PC-9 (cell line): Measurements from ENCODE around the gene ACO1. TPM values are rescaled to one million over a fixed set of nuclear protein-coding genes. Genes with fewer than 3 reads are reported as not detected.

Experiments used
- BruUV-seq: library from RNA; stranded (reverse); fragments of 400-500 nt; replicated peaks from 2 replicates; lab custom pipeline; 2021; lab: Mats Ljungman, UMichigan
- CTCF ChIA-PET: fragments of 300-600 bp; sonication (Branson Sonifier 250); formaldehyde crosslinking; loops from one replicate; lab custom pipeline; 2022; ENCODE audit warnings: antibody characterized with exemption; lab: Charles Lee
- POLR2A ChIA-PET: fragments of 300-600 bp; sonication (Branson Sonifier 250); formaldehyde crosslinking; loops from one replicate; lab custom pipeline; 2022; ENCODE audit warnings: antibody characterized with exemption; ENCODE audit not compliant: unreplicated experiment; lab: Charles Lee
- DNase-seq, 2 experiments: peaks; one replicate each; pipeline versions ENCODE4 v3.0.0 to v3.0.0-alpha.2; 2015 to 2022; ENCODE audit warnings: mixed read lengths in 1 of 2
- H2AFZ ChIP-seq: fragments of 200-600 bp; sonication (generic); 2 replicates; pipeline ENCODE4 v1.8.1; 2017; ENCODE audit warnings: antibody characterized with exemption
- H3F3A ChIP-seq: fragments of 200-600 bp; sonication (generic); 2 replicates; pipeline ENCODE4 v1.8.1; 2017; ENCODE audit warnings: antibody characterized with exemption, mild to moderate bottlenecking, low read depth; ENCODE audit not compliant: insufficient read depth
- H3K27ac ChIP-seq: fragments of 200-600 bp; sonication (generic); 2 replicates; pipeline ENCODE4 v1.6.1; 2016; ENCODE audit warnings: mixed run types
- H3K27me3 ChIP-seq: fragments of 200-600 bp; sonication (generic); 2 replicates; pipeline ENCODE4 v1.6.1; 2016; ENCODE audit warnings: low read depth, mixed run types; ENCODE audit not compliant: insufficient read depth
- H3K36me3 ChIP-seq: fragments of 200-600 bp; sonication (generic); 2 replicates; pipeline ENCODE4 v1.6.1; 2016; ENCODE audit warnings: low read depth, mixed run types
- H3K4me1 ChIP-seq: fragments of 200-600 bp; sonication (generic); replicated peaks from 2 replicates; pipeline ENCODE4 v1.6.1; 2016; ENCODE audit warnings: mixed run types; ENCODE audit not compliant: insufficient read depth
- H3K4me2 ChIP-seq: fragments of 200-600 bp; sonication (generic); 2 replicates; pipeline ENCODE4 v1.6.1; 2017; ENCODE audit warnings: mixed run types
- H3K4me3 ChIP-seq: fragments of 200-600 bp; sonication (generic); 2 replicates; pipeline ENCODE4 v1.6.1; 2016; ENCODE audit warnings: mixed run types
- H3K79me2 ChIP-seq: fragments of 200-600 bp; sonication (generic); 2 replicates; pipeline ENCODE4 v1.6.1; 2017; ENCODE audit warnings: low read depth, mixed run types
- H3K9me2 ChIP-seq: fragments of 200-600 bp; sonication (generic); 2 replicates; pipeline ENCODE4 v1.8.1; 2017; ENCODE audit warnings: mild to moderate bottlenecking; ENCODE audit not compliant: insufficient read depth
- H3K9me3 ChIP-seq: fragments of 200-600 bp; sonication (generic); 2 replicates; pipeline ENCODE4 v1.8.1; 2016; ENCODE audit warnings: low read depth; ENCODE audit not compliant: insufficient read depth
- H4K20me1 ChIP-seq: fragments of 200-600 bp; sonication (generic); 2 replicates; pipeline ENCODE4 v1.8.1; 2017; ENCODE audit not compliant: insufficient read depth
- EZH2 ChIP-seq: fragments of 200-600 bp; sonication (generic); IDR thresholded peaks from 2 replicates; pipeline ENCODE4 v1.8.0; 2017; ENCODE audit warnings: antibody characterized with exemption, low read depth
- intact Hi-C: fragments of 100-400 bp; cut with micrococcal nuclease; formaldehyde crosslinking; loops from one replicate; pipeline ENCODE4 v1.10.0; 2022; ENCODE audit not compliant: unreplicated experiment
- total RNA-seq: library from RNA; stranded (reverse); gene quantifications from 2 replicates; pipeline ENCODE4 v1.2.3, GENCODE V29; 2021
- TF ChIP-seq, protein P1 (sequence below): fragments of 200-600 bp; sonication (generic); conservative IDR thresholded peaks from 2 replicates; pipeline ENCODE4 v1.6.1; 2017; ENCODE audit warnings: mixed run types, antibody characterized with exemption, mild to moderate bottlenecking, moderate library complexity

Gene ACO1
- total RNA-seq, 1 experiment from 2014 or later: 30.2 TPM

DNA sequence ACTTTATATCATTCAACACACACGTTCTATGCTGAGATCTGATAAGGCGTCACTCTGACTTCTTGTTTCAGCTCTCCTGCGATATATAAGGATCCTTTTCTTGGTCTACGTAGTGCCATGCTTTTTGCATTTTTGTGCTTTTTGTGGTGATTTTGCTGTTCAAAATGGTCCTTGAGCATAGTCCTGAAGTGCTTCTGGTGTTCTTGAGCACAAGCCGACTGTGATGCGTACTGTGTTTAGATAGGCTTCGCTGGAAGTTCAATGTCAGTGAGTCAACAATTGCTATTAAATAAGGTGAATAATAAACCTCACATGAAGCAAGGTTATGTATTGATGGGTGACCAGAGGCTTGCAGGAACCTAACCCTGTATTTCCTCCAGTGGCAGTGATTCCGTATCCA lies 46.8 kb downstream of the ACO1 start:
- Histone ChIP-seq H3K79me2 (no peaks in the 10 kb centered on the region), H3K4me3 (no peak overlapping the region), H3K4me2 (peak overlapping the region; percentile 40), H3K36me3 (no peaks in the 10 kb centered on the region), H2AFZ (no peak overlapping the region), H3K9me2 (no peaks in the 10 kb centered on the region), H3K27me3 (no peaks in the 10 kb centered on the region), H3K9me3 (no peaks in the 10 kb centered on the region), H3K4me1 (peaks cover 25% of the 10 kb centered on the region), H3K27ac (peak overlapping the region; percentile 52), H4K20me1 (no peaks in the 10 kb centered on the region), H3F3A (peaks cover 5% of the 10 kb centered on the region; the same call in 1 of the 2 replicates)
- CTCF ChIA-PET: interaction anchor here (1.0 to 1.1 kb wide), 2 partner anchors 53 to 94 kb away, joined by 3 to 4 read pairs; no protein-coding TSS in a partner anchor
- TF ChIP-seq, protein P1, sequence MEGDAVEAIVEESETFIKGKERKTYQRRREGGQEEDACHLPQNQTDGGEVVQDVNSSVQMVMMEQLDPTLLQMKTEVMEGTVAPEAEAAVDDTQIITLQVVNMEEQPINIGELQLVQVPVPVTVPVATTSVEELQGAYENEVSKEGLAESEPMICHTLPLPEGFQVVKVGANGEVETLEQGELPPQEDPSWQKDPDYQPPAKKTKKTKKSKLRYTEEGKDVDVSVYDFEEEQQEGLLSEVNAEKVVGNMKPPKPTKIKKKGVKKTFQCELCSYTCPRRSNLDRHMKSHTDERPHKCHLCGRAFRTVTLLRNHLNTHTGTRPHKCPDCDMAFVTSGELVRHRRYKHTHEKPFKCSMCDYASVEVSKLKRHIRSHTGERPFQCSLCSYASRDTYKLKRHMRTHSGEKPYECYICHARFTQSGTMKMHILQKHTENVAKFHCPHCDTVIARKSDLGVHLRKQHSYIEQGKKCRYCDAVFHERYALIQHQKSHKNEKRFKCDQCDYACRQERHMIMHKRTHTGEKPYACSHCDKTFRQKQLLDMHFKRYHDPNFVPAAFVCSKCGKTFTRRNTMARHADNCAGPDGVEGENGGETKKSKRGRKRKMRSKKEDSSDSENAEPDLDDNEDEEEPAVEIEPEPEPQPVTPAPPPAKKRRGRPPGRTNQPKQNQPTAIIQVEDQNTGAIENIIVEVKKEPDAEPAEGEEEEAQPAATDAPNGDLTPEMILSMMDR: no peak
- no peak for TF ChIP-seq EZH2
- DNase-seq: no peak
- BruUV-seq: no TSS peak
- POLR2A ChIA-PET: no interaction called here
- intact Hi-C loops: loop anchor here (2.0 kb wide), 2 partner anchors 46 to 96 kb away; partner anchors contain the start of genes ACO1 and RIGI

DNA sequence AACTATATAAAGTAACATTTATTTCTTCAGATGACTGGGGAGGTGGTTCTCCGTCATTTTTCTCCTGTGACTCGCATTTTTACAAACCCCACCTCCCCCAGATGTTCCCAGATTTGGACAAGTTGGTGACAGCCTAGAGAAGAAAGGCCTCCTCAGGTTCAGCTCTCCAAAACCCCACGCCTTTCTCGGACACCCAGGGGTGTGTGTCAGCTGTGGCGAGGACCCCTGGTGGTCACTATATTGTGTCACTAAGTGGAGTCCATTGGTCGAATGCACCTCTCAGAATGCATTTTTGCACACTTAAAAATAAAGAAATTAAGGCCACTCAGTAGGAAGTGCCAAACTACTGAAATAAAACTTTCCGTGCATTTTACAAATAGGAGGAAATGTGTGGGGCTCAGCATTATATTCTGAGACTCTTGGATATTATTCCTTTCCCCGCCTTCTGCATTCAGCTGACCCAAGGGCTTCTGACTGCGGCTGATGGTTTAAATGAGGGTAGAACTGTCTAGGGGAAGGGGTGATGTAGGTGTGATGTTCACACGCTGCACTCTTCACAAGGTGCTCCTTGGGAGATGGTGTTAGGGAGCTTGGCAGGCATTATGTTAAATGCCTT lies 47.6 kb downstream of the ACO1 start:
- intact Hi-C loops: loop anchor here (2.0 kb wide), 2 partner anchors 47 to 95 kb away; partner anchors contain the start of genes ACO1 and RIGI
- ChIA-PET CTCF (interaction anchor here (1.1 kb wide), 1 partner anchor 148 kb away, joined by 3 read pairs; no protein-coding TSS in a partner anchor), POLR2A (interaction anchor here (0.6 kb wide), 1 partner anchor 47 kb away, joined by 4 read pairs; no protein-coding TSS in a partner anchor)
- Histone ChIP-seq H2AFZ (no peak overlapping the region), H3K79me2 (no peaks in the 10 kb centered on the region), H3K27ac (peak overlapping the region; percentile 52; the same call in 1 of the 2 replicates), H3K4me1 (peaks cover 18% of the 10 kb centered on the region), H3K36me3 (no peaks in the 10 kb centered on the region), H3K27me3 (no peaks in the 10 kb centered on the region), H3K4me3 (no peak overlapping the region), H3K9me3 (no peaks in the 10 kb centered on the region), H4K20me1 (no peaks in the 10 kb centered on the region), H3K9me2 (no peaks in the 10 kb centered on the region), H3F3A (peaks cover 5% of the 10 kb centered on the region; the same call in 1 of the 2 replicates), H3K4me2 (no peak overlapping the region)
- no peak for DNase-seq
- TF ChIP-seq, protein P1: peak; percentile 40; the same call in 1 of the 2 replicates
- TF ChIP-seq EZH2: no peak
- no TSS peak for BruUV-seq

DNA sequence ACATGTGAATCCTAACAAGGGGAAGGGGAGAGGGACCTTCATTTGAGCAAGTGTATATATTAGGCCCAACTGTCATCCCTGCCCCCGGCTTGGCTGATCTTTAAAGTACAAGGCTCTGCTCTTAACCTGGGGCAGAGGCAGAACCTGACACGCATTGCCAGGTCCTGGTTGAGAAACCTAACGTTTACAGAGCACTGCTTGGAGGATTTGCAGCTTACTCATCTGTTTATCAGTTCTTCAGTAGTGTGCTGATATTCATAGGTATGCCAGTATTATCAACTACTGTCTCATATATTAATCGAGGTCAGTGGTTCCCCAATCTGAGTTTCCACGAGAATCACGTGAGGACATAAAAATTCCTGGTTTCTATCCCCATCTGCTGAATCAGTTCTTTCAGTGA lies 50.4 kb downstream of the ACO1 start:
- no peaks in the 10 kb centered on the region for H3K27me3 ChIP-seq
- CTCF ChIA-PET: no interaction called here
- DNase-seq: no peak
- intact Hi-C loops: no loop called here
- no peak overlapping the region for H2AFZ ChIP-seq
- no peak overlapping the region for H3K4me2 ChIP-seq
- no peak for TF ChIP-seq EZH2
- TF ChIP-seq, protein P1: no peak
- H3F3A ChIP-seq: peaks cover 5% of the 10 kb centered on the region; the same call in 1 of the 2 replicates
- H4K20me1 ChIP-seq: no peaks in the 10 kb centered on the region
- no peaks in the 10 kb centered on the region for H3K36me3 ChIP-seq
- no peaks in the 10 kb centered on the region for H3K9me3 ChIP-seq
- no peaks in the 10 kb centered on the region for H3K9me2 ChIP-seq
- peaks cover 14% of the 10 kb centered on the region for H3K4me1 ChIP-seq
- no peak overlapping the region for H3K4me3 ChIP-seq
- POLR2A ChIA-PET: no interaction called here
- no peaks in the 10 kb centered on the region for H3K79me2 ChIP-seq
- H3K27ac ChIP-seq: no peak overlapping the region
- no TSS peak for BruUV-seq
